ENCODE data around the gene MID1IP1.

Gene MID1IP1

GRCh38 chrX:38760883-38761282 lies 40.4 kb upstream of the MID1IP1 start:
- H3K9me2 ChIP-seq (replicated peaks; ENCODE audit: control insufficient read depth, low read length): no peaks in the 10 kb centered on the region
- no peaks in the 10 kb centered on the region for H3K27me3 ChIP-seq (ENCODE audit: control insufficient read depth, low read length)
- H3K36me3 ChIP-seq (ENCODE audit: control insufficient read depth, low read length): no peaks in the 10 kb centered on the region
- H3K4me1 ChIP-seq (ENCODE audit: control insufficient read depth, low read length): no peaks in the 10 kb centered on the region
- H3K27ac ChIP-seq (ENCODE audit: low read depth, low read length): no peak overlapping the region
- no peak overlapping the region for H3K4me2 ChIP-seq (ENCODE audit: low read length)
- no peaks in the 10 kb centered on the region for H4K20me1 ChIP-seq (ENCODE audit: control insufficient read depth, insufficient read depth, low read depth, low read length)
- no peaks in the 10 kb centered on the region for H3K79me2 ChIP-seq (ENCODE audit: control insufficient read depth, low read length)
- H3K4me3 ChIP-seq (ENCODE audit: low read length): no peak overlapping the region
- no peaks in the 10 kb centered on the region for H3K9me3 ChIP-seq (ENCODE audit: control insufficient read depth, insufficient read depth, low read length)
- no peaks in the 10 kb centered on the region for H3F3A ChIP-seq (ENCODE audit: control insufficient read depth, insufficient read depth)
- TF ChIP-seq EZH2phosphoT487 (IDR thresholded peaks at IDR 0.05; ENCODE audit: borderline replicate concordance, low read length) (no peak), CTCF (IDR thresholded peaks at IDR 0.05; ENCODE audit: low read depth, low read length, poor library complexity, severe bottlenecking) (no peak)

DNA sequence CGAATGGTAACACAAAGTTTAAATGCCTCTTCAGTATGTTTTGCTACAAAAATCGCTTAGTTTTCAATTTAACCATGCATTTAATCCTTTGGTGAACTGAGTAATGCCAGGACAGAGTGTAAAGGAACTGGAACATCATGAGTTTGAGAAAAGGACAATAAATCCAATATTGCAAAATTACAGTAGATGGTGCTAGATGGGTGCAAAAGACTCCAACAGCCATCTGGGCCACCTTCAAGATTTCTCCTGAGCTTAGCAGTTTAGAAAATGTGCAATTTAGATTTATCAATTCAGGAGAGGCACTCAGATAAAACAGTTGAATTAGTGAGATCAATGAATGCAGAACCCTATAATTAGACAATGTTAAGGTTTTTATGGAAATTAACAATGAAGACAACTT lies 33.2 kb upstream of the MID1IP1 start:
- H3K9me2 ChIP-seq (replicated peaks; ENCODE audit: control insufficient read depth, low read length): no peaks in the 10 kb centered on the region
- H3K79me2 ChIP-seq (ENCODE audit: control insufficient read depth, low read length): no peaks in the 10 kb centered on the region
- no peaks in the 10 kb centered on the region for H3K9me3 ChIP-seq (ENCODE audit: control insufficient read depth, insufficient read depth, low read length)
- H3K27me3 ChIP-seq (ENCODE audit: control insufficient read depth, low read length): no peaks in the 10 kb centered on the region
- TF ChIP-seq CTCF (IDR thresholded peaks at IDR 0.05; ENCODE audit: low read depth, low read length, poor library complexity, severe bottlenecking): peak; percentile 33
- TF ChIP-seq EZH2phosphoT487 (IDR thresholded peaks at IDR 0.05; ENCODE audit: borderline replicate concordance, low read length): no peak
- no peak overlapping the region for H3K4me3 ChIP-seq (ENCODE audit: low read length)
- no peaks in the 10 kb centered on the region for H3K4me1 ChIP-seq (ENCODE audit: control insufficient read depth, low read length)
- H3K36me3 ChIP-seq (ENCODE audit: control insufficient read depth, low read length): no peaks in the 10 kb centered on the region
- no peak overlapping the region for H3K4me2 ChIP-seq (ENCODE audit: low read length)
- no peaks in the 10 kb centered on the region for H3F3A ChIP-seq (ENCODE audit: control insufficient read depth, insufficient read depth)
- no peaks in the 10 kb centered on the region for H4K20me1 ChIP-seq (ENCODE audit: control insufficient read depth, insufficient read depth, low read depth, low read length)
- no peak overlapping the region for H3K27ac ChIP-seq (ENCODE audit: low read depth, low read length)

GRCh38 chrX:38770152-38770551 lies 31.1 kb upstream of the MID1IP1 start:
- no peaks in the 10 kb centered on the region for H3K79me2 ChIP-seq (ENCODE audit: control insufficient read depth, low read length)
- H3K9me3 ChIP-seq (ENCODE audit: control insufficient read depth, insufficient read depth, low read length): no peaks in the 10 kb centered on the region
- TF ChIP-seq EZH2phosphoT487 (IDR thresholded peaks at IDR 0.05; ENCODE audit: borderline replicate concordance, low read length): no peak
- TF ChIP-seq CTCF (IDR thresholded peaks at IDR 0.05; ENCODE audit: low read depth, low read length, poor library complexity, severe bottlenecking): no peak
- H3K4me2 ChIP-seq (ENCODE audit: low read length): no peak overlapping the region
- H3K9me2 ChIP-seq (replicated peaks; ENCODE audit: control insufficient read depth, low read length): no peaks in the 10 kb centered on the region
- no peaks in the 10 kb centered on the region for H4K20me1 ChIP-seq (ENCODE audit: control insufficient read depth, insufficient read depth, low read depth, low read length)
- no peaks in the 10 kb centered on the region for H3K36me3 ChIP-seq (ENCODE audit: control insufficient read depth, low read length)
- no peaks in the 10 kb centered on the region for H3F3A ChIP-seq (ENCODE audit: control insufficient read depth, insufficient read depth)
- H3K4me1 ChIP-seq (ENCODE audit: control insufficient read depth, low read length): no peaks in the 10 kb centered on the region
- no peak overlapping the region for H3K4me3 ChIP-seq (ENCODE audit: low read length)
- H3K27me3 ChIP-seq (ENCODE audit: control insufficient read depth, low read length): no peaks in the 10 kb centered on the region
- no peak overlapping the region for H3K27ac ChIP-seq (ENCODE audit: low read depth, low read length)

GRCh38 chrX:38774249-38774648 lies 27.0 kb upstream of the MID1IP1 start:
- no peaks in the 10 kb centered on the region for H3F3A ChIP-seq (ENCODE audit: control insufficient read depth, insufficient read depth)
- H3K9me2 ChIP-seq (replicated peaks; ENCODE audit: control insufficient read depth, low read length): no peaks in the 10 kb centered on the region
- H4K20me1 ChIP-seq (ENCODE audit: control insufficient read depth, insufficient read depth, low read depth, low read length): no peaks in the 10 kb centered on the region
- H3K4me2 ChIP-seq (ENCODE audit: low read length): no peak overlapping the region
- H3K4me1 ChIP-seq (ENCODE audit: control insufficient read depth, low read length): no peaks in the 10 kb centered on the region
- no peak overlapping the region for H3K27ac ChIP-seq (ENCODE audit: low read depth, low read length)
- H3K4me3 ChIP-seq (ENCODE audit: low read length): no peak overlapping the region
- H3K27me3 ChIP-seq (ENCODE audit: control insufficient read depth, low read length): no peaks in the 10 kb centered on the region
- H3K36me3 ChIP-seq (ENCODE audit: control insufficient read depth, low read length): no peaks in the 10 kb centered on the region
- no peaks in the 10 kb centered on the region for H3K79me2 ChIP-seq (ENCODE audit: control insufficient read depth, low read length)
- TF ChIP-seq EZH2phosphoT487 (IDR thresholded peaks at IDR 0.05; ENCODE audit: borderline replicate concordance, low read length): no peak
- no peaks in the 10 kb centered on the region for H3K9me3 ChIP-seq (ENCODE audit: control insufficient read depth, insufficient read depth, low read length)

Data from DOHH2 (cell line).